HCT116 (cell line): ENCODE data around the gene RBPJ. TPM values are rescaled to one million over a fixed set of nuclear protein-coding genes. Genes with fewer than 3 reads are reported as not detected.

Source experiments
- ATAC-seq: fragments of 200-7000 bp; cut with Tn5 transposase; 2 replicates; pipeline ENCODE4 v1.9.1; 2020; ENCODE audit warnings: mild to moderate bottlenecking, moderate library complexity
- BruUV-seq: library from RNA; stranded (reverse); fragments of 400-500 nt; replicated peaks from 2 replicates; lab custom pipeline; 2021; lab: Mats Ljungman, UMichigan
- CTCF ChIA-PET: fragments of 300-600 bp; sonication (Branson Sonifier 250); formaldehyde crosslinking; loops from one replicate; lab custom pipeline; 2021; ENCODE audit warnings: antibody characterized with exemption; lab: Charles Lee
- POLR2A ChIA-PET: fragments of 300-600, 350-600 bp; sonication (Branson Sonifier 250); formaldehyde crosslinking; loops from one replicate; lab custom pipeline; 2021; ENCODE audit warnings: antibody characterized with exemption; lab: Charles Lee
- RAD21 ChIA-PET, 2 experiments: fragments of 300-600 bp; sonication (Branson Sonifier 250); formaldehyde crosslinking; loops; one replicate each; lab custom pipeline; 2023; ENCODE audit warnings: low total read pairs in 2 of 2; ENCODE audit not compliant: uncharacterized antibody in 2 of 2, unreplicated experiment in 2 of 2, low non-redundant PET in 1 of 2; lab: Charles Lee
- DNase-seq: peaks from one replicate; pipeline ENCODE4 v3.0.0-alpha.2; 2010; ENCODE audit warnings: low read depth, low spot score
- H2AFZ ChIP-seq: fragments of 200-600 bp; shearing (Covaris generic), sonication (generic); 2 replicates; pipeline ENCODE4 v1.6.1; 2017; ENCODE audit warnings: low read depth, mixed run types, mixed read lengths, antibody characterized with exemption, low read length; ENCODE audit not compliant: poor library complexity, severe bottlenecking
- H3K27ac ChIP-seq: 2 replicates; pipeline ENCODE4 v1.5.1; 2012; ENCODE audit warnings: low read depth, low read length
- H3K27me3 ChIP-seq: fragments of 200-600 bp; sonication (generic); 2 replicates; pipeline ENCODE4 v1.6.1; 2016; ENCODE audit warnings: mixed run types, low read length, mixed read lengths; ENCODE audit not compliant: insufficient read depth
- H3K36me3 ChIP-seq, 2 experiments: fragments of 200-500 bp in 1 of 2; fragments of 200-600 bp in 1 of 2; sonication (Bioruptor generic) in 1 of 2; sonication (generic) in 1 of 2; 2 replicates each; pipeline versions ENCODE4 v1.5.1 to v1.6.1; 2014 to 2016; ENCODE audit warnings: low read length in 2 of 2, inconsistent platforms in 1 of 2, mixed read lengths in 1 of 2, mixed run types in 1 of 2; ENCODE audit not compliant: insufficient read depth in 2 of 2, control insufficient read depth in 1 of 2
- H3K4me1 ChIP-seq, 2 experiments: fragments of 200-600 bp in 1 of 2; sonication (generic) in 1 of 2; 2 replicates each; pipeline versions ENCODE4 v1.5.1 to v1.6.1; 2012 to 2017; ENCODE audit warnings: low read length in 2 of 2, inconsistent platforms in 1 of 2, mild to moderate bottlenecking in 1 of 2, mixed read lengths in 1 of 2, mixed run types in 1 of 2, moderate library complexity in 1 of 2; ENCODE audit not compliant: insufficient read depth in 2 of 2, control insufficient read depth in 1 of 2
- H3K4me2 ChIP-seq: fragments of 200-600 bp; sonication (generic); 2 replicates; pipeline ENCODE4 v1.6.1; 2017; ENCODE audit warnings: mixed run types, low read length, mixed read lengths
- H3K4me3 ChIP-seq, 2 experiments: fragments of 200-600 bp in 1 of 2; sonication (generic) in 1 of 2; replicated peaks in 1 of 2; 2 replicates each; pipeline ENCODE4 v1.5.1; 2011 to 2016; ENCODE audit warnings: low read length in 2 of 2, control low read depth in 1 of 2, low read depth in 1 of 2, mild to moderate bottlenecking in 1 of 2, mixed read lengths in 1 of 2, mixed run types in 1 of 2
- H3K79me2 ChIP-seq: fragments of 200-600 bp; sonication (generic); 2 replicates; pipeline ENCODE4 v1.6.1; 2017; ENCODE audit warnings: mild to moderate bottlenecking, mixed run types, low read length, moderate library complexity, mixed read lengths; ENCODE audit not compliant: insufficient read depth
- H3K9ac ChIP-seq: fragments of 200-600 bp; sonication (generic); 2 replicates; pipeline ENCODE4 v1.6.1; 2016; ENCODE audit warnings: low read length, mixed read lengths
- H3K9me2 ChIP-seq: fragments of 200-600 bp; sonication (generic), shearing (Covaris generic); 2 replicates; pipeline ENCODE4 v1.6.1; 2017; ENCODE audit warnings: mixed run types, mild to moderate bottlenecking, moderate library complexity; ENCODE audit not compliant: insufficient read depth
- H3K9me3 ChIP-seq, 2 experiments: fragments of 200-500 bp in 1 of 2; fragments of 200-600 bp in 1 of 2; sonication (Bioruptor generic) in 1 of 2; sonication (generic) in 1 of 2; 2 replicates each; pipeline ENCODE4 v1.6.1; 2014 to 2017; ENCODE audit warnings: low read length in 2 of 2, mixed read lengths in 2 of 2, inconsistent platforms in 1 of 2, low read depth in 1 of 2, mild to moderate bottlenecking in 1 of 2, mixed run types in 1 of 2, moderate library complexity in 1 of 2; ENCODE audit not compliant: control insufficient read depth in 1 of 2, insufficient read depth in 1 of 2
- H4K20me1 ChIP-seq: fragments of 200-600 bp; sonication (generic), shearing (Covaris generic); 2 replicates; pipeline ENCODE4 v1.6.1; 2017; ENCODE audit warnings: mixed run types, mild to moderate bottlenecking, moderate library complexity; ENCODE audit not compliant: insufficient read depth
- CBX3 ChIP-seq: IDR thresholded peaks from 2 replicates; pipeline ENCODE4 v1.6.1; 2012; ENCODE audit warnings: low read depth
- CEBPB ChIP-seq: IDR thresholded peaks from 2 replicates; pipeline ENCODE4 v1.6.1; 2012; ENCODE audit warnings: low read depth
- EGR1 ChIP-seq: IDR thresholded peaks from 2 replicates; pipeline ENCODE4 v1.6.1; 2012; ENCODE audit warnings: low read depth
- ELF1 ChIP-seq: IDR thresholded peaks from 2 replicates; pipeline ENCODE4 v1.6.1; 2012; ENCODE audit warnings: low read depth, borderline replicate concordance
- EZH2phosphoT487 ChIP-seq: fragments of 200-600 bp; IDR thresholded peaks from 2 replicates; pipeline ENCODE4 v1.6.1; 2018; ENCODE audit warnings: antibody characterized with exemption, borderline replicate concordance
- FOSL1 ChIP-seq: IDR thresholded peaks from 2 replicates; pipeline ENCODE4 v1.6.1; 2012; ENCODE audit warnings: low read depth
- JUND ChIP-seq: IDR thresholded peaks from 2 replicates; pipeline ENCODE4 v1.6.1; 2012
- POLR2A ChIP-seq: IDR thresholded peaks from 2 replicates; pipeline ENCODE4 v1.7.0; 2011; ENCODE audit warnings: borderline replicate concordance; ENCODE audit not compliant: insufficient read depth, insufficient read length; ENCODE audit errors: extremely low read depth
- POLR2AphosphoS5 ChIP-seq: IDR thresholded peaks from 2 replicates; pipeline ENCODE4 v1.6.1; 2011; ENCODE audit warnings: mild to moderate bottlenecking, low read depth, low read length, moderate library complexity
- RAD21 ChIP-seq: IDR thresholded peaks from 2 replicates; pipeline ENCODE4 v1.6.1; 2012; ENCODE audit warnings: low read depth, mild to moderate bottlenecking
- SIN3A ChIP-seq: IDR thresholded peaks from 2 replicates; pipeline ENCODE4 v1.6.1; 2012; ENCODE audit warnings: low read depth
- SP1 ChIP-seq: IDR thresholded peaks from 2 replicates; pipeline ENCODE4 v1.6.1; 2012; ENCODE audit warnings: low read depth
- SRF ChIP-seq: IDR thresholded peaks from 2 replicates; pipeline ENCODE4 v1.6.1; 2012; ENCODE audit warnings: low read depth
- YY1 ChIP-seq: IDR thresholded peaks from 2 replicates; pipeline ENCODE4 v1.6.1; 2011; ENCODE audit warnings: low read length, low read depth, moderate library complexity, mild to moderate bottlenecking; ENCODE audit not compliant: insufficient replicate concordance; ENCODE audit errors: extremely low read depth
- ZFX ChIP-seq: fragments of 450-650 bp; IDR thresholded peaks from 2 replicates; pipeline ENCODE4 v1.6.1; 2017
- intact Hi-C: fragments of 100-400 bp; cut with micrococcal nuclease; formaldehyde crosslinking; loops from 2 replicates; pipeline ENCODE4 v1.10.0; 2022
- total RNA-seq: library from RNA; stranded (reverse); gene quantifications from one replicate; pipeline ENCODE4 v1.2.1, GENCODE V29; 2021; ENCODE audit not compliant: unreplicated experiment
- TF ChIP-seq, protein P1 (sequence below): IDR thresholded peaks from 2 replicates; pipeline ENCODE4 v1.6.1; 2012

Gene RBPJ
- total RNA-seq, 1 experiment from 2014 or later = 72.7 TPM

DNA sequence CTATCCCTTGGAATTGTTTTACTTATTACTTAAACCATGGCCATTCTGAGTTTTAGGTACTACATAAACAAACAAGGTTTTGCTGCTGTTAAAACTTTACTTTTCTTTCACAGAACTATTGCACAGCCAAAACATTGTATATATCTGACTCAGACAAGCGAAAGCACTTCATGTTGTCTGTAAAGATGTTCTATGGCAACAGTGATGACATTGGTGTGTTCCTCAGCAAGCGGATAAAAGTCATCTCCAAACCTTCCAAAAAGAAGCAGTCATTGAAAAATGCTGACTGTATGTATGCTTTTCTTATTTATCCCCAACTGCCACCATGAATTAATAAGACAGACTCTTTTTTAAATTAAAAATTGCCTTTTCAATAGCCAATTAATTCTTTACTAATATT is 99.6 kb downstream of the RBPJ start:
- no peaks in the 10 kb centered on the region for H4K20me1 ChIP-seq
- ATAC-seq = no peak
- H3K4me1 ChIP-seq = no peaks in the 10 kb centered on the region
- H3K4me2 ChIP-seq = no peak overlapping the region
- no peak for TF ChIP-seq SP1
- TF ChIP-seq CEBPB = no peak
- TF ChIP-seq SRF = no peak
- no peak for TF ChIP-seq ZFX
- no peak for TF ChIP-seq CBX3
- no peak for TF ChIP-seq ELF1
- TF ChIP-seq JUND = no peak
- no peak for TF ChIP-seq FOSL1
- no peak for TF ChIP-seq POLR2AphosphoS5
- TF ChIP-seq POLR2A = no peak
- no peaks in the 10 kb centered on the region for H3K9me2 ChIP-seq
- H3K79me2 ChIP-seq = no peaks in the 10 kb centered on the region
- H3K27me3 ChIP-seq = no peaks in the 10 kb centered on the region
- no peaks in the 10 kb centered on the region for H3K9me3 ChIP-seq
- intact Hi-C loops = no loop called here
- H3K9ac ChIP-seq = no peak overlapping the region
- H3K36me3 ChIP-seq = peaks cover 0 to 2% of the 10 kb centered on the region in 2 experiments; a peak in 2 of 4 replicates
- H3K4me3 ChIP-seq = no peak overlapping the region
- RAD21 ChIA-PET = no interaction called here
- BruUV-seq = no TSS peak
- CTCF ChIA-PET = interaction anchor here (1.4 kb wide), 1 partner anchor 10 kb away, joined by 4 read pairs; no protein-coding TSS in a partner anchor
- DNase-seq = no peak
- H3K27ac ChIP-seq = no peak overlapping the region
- H2AFZ ChIP-seq = no peak overlapping the region
- POLR2A ChIA-PET = no interaction called here

DNA sequence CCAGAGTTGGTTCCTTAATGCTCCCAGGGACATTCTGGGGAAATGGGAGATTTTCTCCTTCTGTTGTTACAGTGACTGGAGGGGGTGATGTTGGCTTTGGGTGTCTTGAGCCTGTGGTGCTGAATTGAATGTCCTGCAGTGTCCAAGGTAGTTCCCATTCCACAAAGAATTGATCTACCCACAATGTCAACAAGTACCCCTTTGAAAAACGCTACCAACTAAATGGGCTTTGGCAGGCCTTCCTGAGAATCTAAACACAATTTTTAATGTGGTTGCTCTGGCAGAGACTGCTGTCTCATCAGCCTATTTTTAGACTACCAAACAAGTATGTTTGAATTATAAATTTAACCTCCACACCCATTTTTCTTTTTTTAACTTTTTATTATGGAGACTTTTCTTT is 100.1 kb downstream of the RBPJ start:
- Histone ChIP-seq H3K4me1 (no peaks in the 10 kb centered on the region), H3K9me2 (no peaks in the 10 kb centered on the region), H3K27ac (no peak overlapping the region), H3K4me3 (no peak overlapping the region), H2AFZ (no peak overlapping the region), H4K20me1 (no peaks in the 10 kb centered on the region), H3K4me2 (no peak overlapping the region), H3K27me3 (no peaks in the 10 kb centered on the region), H3K79me2 (no peaks in the 10 kb centered on the region), H3K9me3 (no peaks in the 10 kb centered on the region), H3K36me3 (peaks cover 1 to 6% of the 10 kb centered on the region in 2 experiments; a peak in 2 of 4 replicates), H3K9ac (no peak overlapping the region)
- POLR2A ChIA-PET = no interaction called here
- TF ChIP-seq SRF (no peak), ZFX (no peak), POLR2AphosphoS5 (no peak), CEBPB (no peak), EZH2phosphoT487 (no peak), SP1 (no peak), SIN3A (no peak), YY1 (no peak), FOSL1 (no peak), JUND (no peak), EGR1 (no peak), RAD21 (no peak), ELF1 (no peak), CBX3 (no peak)
- TF ChIP-seq, protein P1, sequence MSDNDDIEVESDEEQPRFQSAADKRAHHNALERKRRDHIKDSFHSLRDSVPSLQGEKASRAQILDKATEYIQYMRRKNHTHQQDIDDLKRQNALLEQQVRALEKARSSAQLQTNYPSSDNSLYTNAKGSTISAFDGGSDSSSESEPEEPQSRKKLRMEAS = no peak
- DNase-seq (no peak), ATAC-seq (no peak)
- intact Hi-C loops = no loop called here
- CTCF ChIA-PET = interaction anchor here (1.4 kb wide), 1 partner anchor 10 kb away, joined by 4 read pairs; no protein-coding TSS in a partner anchor
- RAD21 ChIA-PET = no interaction called here
- BruUV-seq = no TSS peak
